ENCODE measurements around the gene RPTOR. TPM values are rescaled to one million over a fixed set of nuclear protein-coding genes. Genes with fewer than 3 reads are reported as not detected.
"Not testable (repeated sequence)": the region's sequence is repeated elsewhere in the genome, so short reads cannot be mapped to it uniquely, and the experiment has no call there.

Gene RPTOR
- polyA plus RNA-seq, 1 donor: 31.1 TPM

- DNase-seq: no peak
Observed at GRCh38 chr17:80513201-80513600, 31.4 kb upstream of the RPTOR start.

DNA sequence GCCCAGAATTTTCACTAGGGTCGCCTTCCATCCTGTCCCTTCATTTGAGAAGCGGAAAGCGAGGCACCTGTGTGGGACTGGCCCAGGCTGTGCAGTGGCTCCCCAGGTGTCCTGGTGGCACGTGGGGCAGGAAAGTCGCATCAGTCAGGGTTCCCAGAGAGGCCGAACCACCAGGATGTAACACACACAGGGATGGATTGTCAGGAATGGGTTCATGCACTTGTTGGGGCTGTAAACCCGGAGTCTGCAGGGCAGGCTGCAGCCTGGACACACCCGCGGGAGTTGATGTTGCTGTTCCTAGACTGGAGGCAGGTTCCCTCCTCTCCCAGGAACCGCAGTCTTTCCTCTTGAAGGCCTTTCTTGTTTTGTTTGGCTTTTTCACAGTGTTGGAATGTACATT is 30.7 kb upstream of the RPTOR start:
- DNase-seq: no peak

- no peak for DNase-seq
Observed at GRCh38 chr17:80516171-80516932, 28.3 kb upstream of the RPTOR start.

DNA sequence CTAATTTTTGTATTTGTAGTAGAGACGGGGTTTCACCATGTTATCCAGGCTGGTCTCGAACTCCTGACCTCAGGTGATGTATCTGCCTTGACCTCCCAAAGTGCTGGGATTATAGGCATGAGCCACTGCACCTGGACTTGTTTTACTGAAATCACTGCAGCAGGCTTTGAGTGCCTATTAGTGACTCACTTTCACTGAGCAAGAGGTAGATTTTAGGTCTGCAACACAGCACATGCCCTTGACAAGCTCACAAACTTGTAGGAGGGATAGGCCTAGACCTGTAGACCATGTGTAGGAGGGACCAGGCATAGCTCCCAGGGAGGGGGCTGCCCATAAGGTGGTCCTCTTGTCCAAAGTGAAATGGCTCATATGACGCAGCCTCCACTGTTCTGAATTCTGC is 27.0 kb upstream of the RPTOR start:
- no peak for DNase-seq

GRCh38 chr17:80518392-80518791 is 26.2 kb upstream of the RPTOR start:
- no peak for DNase-seq

DNA sequence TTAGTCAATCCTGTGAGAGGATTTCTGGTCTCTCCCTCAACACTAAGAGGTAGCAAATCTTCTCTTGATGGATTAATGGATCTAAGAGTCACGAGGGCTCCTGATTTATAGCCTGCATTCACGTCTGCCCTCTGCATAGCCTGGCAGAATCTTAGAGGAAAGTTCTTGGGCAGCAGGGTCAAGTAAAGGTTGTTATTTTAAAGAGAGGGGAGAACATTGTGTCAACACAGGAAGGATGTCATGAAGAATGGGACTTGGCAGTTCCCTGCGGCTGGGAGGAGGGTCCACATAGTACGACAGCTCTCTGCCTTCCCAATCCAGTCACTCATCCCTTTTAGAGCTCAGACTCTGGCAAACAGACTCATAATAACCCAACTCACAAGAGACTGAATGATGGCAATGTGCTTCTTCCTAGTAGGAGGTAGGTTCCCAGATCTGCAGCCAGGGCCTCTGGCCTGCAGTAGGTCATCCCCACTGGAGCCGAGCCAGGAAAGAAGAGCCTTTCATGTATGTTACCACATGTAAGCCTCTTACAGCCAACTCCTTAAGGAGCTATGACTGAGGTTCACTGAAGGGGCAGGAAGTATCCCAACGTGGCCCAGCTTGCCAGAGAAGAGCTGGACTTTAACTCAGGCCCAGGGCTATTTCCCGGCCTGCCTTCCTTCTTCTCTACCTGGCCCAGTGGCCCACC is 25.4 kb upstream of the RPTOR start:
- DNase-seq: no peak

DNA sequence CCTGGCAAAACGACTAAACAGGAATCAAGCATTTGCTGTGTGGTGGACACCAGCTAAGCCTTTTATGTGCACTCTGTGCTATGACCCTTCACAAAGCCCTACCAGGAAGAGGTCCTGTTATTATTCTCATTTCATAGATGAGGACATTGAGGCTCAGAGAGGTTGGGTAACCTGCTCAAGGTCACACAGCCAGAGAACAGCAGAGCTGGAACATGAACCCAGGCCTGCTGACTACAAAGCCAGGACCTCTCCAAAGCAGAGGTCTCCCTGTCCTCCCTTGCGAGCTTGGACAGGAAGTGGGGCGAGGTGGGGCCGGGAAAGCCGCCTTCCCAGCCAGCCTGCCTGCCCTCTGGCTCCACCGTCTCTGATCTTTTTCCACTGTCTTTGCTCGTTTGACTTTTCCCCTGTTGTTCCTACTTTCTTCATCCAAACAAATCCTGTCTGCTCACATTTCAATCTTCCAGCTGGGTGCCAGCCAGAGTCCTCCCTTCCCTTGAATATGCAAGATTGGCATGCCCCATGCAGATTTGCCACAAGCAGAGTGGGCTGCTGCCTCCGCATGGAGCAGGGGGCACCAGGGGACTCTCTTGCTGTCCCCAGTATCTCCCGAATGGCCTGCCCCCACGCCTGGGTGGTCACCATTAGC is 23.7 kb upstream of the RPTOR start:
- DNase-seq: no peak

GRCh38 chr17:80523054-80523744 is 21.4 kb upstream of the RPTOR start:
- no peak for DNase-seq

DNA sequence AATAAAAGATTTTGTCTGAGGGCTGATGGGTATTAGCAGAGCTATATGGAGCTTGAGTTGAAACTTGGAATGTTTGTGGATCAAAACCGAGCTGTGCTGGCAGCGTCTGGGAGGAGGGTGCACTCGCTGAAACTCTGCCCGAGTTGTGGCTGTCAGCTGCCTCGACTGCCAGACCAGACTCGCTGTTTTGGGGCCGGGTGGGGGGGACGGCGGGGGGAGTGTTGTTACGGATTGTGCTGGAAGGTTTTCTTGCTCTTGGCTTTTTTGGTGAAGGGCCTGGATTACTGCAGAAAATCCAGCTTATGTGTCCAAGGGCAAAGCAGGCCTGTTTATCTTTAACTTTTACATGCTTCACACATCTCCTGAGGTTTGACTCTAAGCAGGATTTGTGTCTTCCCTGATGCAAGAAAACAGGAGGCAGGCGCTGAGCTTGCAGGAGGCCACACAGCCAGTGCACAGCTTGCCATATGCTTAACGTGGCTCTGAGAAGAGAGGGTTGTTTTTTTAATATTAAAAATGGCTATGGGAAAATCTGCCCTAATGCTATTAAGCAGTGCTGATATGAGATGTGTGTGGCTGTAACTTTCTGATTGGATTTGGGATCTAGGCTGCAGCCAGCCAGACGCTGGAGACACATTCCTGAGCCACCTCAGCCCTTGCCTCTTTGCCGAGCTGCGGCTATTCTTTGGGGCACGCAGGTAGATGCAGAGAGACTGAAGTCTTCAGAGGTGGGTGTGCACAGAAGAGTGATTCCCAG is 20.5 kb upstream of the RPTOR start:
- DNase-seq: no peak

DNA sequence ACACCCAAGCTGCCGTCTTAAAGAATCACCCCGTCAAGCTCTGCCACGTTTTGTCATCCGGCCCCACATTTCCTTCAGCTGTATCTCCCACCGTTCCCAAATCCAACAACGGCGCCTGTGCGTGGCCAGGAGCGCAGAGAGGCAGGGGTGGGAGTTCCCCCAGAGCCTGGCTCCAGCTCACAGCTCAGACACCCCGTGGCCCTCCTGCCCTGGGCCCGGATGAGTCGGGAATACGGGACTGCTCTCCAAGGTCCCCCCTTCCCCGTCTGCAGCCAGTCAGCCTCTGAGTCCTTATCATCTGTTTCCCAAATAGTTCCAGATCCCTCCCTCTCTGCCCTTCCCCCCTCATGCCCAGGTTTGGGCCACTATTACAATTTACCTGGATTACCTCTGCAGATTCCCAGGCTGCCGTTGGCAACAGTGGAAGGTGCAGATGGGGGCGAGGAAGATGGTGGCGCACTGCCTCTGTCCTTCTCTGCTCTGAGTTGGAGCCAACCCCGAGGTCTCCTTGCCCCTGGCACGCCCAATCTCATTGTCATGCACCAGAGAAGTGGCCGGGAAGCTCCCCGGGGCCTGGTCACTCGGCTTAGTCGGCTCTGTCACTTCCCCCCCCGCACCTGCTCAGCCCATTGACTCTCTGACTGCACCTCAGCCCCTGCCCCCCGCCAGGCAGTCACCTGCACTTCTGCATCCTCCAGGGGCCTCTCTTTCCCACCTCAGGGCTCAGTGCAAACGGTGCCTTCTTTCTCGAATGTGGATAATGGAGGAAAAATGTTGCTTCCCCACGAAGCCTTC is 18.3 kb upstream of the RPTOR start:
- no peak for DNase-seq

- DNase-seq: no peak
Observed at GRCh38 chr17:80527016-80527645, 17.5 kb upstream of the RPTOR start.

GRCh38 chr17:80528536-80528935 is 16.1 kb upstream of the RPTOR start:
- no peak for DNase-seq

GRCh38 chr17:80529104-80529903 is 15.3 kb upstream of the RPTOR start:
- DNase-seq: peak; percentile 20

- no peak for DNase-seq
Observed at GRCh38 chr17:80529904-80530292, 14.7 kb upstream of the RPTOR start.

GRCh38 chr17:80531400-80531799 is 13.2 kb upstream of the RPTOR start:
- DNase-seq: no peak

GRCh38 chr17:80537386-80537785 is 7.3 kb upstream of the RPTOR start:
- not testable (repeated sequence) for DNase-seq

- DNase-seq: no peak
Observed at GRCh38 chr17:80538484-80538883, 6.2 kb upstream of the RPTOR start.

- peak; percentile 50 for DNase-seq
Observed at GRCh38 chr17:80539022-80539641, 5.5 kb upstream of the RPTOR start.

DNA sequence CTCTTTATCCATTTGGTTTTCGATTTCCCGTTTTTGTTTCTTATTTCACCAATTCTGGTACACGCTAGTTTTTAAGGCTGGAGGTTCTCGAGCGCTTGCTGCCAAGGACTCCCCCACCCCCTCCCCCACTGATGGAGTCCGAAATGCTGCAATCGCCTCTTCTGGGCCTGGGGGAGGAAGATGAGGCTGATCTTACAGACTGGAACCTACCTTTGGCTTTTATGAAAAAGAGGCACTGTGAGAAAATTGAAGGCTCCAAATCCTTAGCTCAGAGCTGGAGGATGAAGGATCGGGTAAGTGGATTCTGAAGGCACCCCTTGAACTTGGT is 825 bp downstream of the RPTOR start:
- DNase-seq: no peak

DNA sequence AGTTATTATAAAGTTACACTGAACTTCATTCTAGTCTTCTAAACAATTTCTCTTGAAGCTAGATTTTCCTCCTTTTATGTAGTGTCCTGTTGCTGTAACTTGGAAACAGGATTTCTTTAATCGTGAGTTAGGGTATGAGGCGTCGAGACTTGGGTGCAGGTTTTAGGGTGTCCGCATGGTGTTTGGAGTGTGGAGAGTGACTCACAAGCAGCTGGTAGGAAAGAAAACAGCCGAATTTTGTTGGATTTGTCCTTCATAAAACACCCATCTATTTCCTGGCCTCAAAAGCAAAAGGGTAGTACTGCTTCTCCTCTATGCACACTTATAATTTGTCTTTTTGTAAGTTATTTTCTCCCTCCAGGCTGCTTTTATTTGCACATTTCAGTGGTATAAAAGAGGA is 1.6 kb downstream of the RPTOR start:
- no peak for DNase-seq
